HG03064 (cell line): ENCODE results near the gene NBPF15.
"Not testable (repeated sequence)": the region's sequence is repeated elsewhere in the genome, so short reads cannot be mapped to it uniquely, and the experiment has no call there.

Source experiments
- ATAC-seq: cut with Tn5 transposase; IDR thresholded peaks from one replicate; pipeline ENCODE4 v1.9.1; 2021; ENCODE audit warnings: low read depth; ENCODE audit not compliant: unreplicated experiment

The NBPF15 gene, protein sequence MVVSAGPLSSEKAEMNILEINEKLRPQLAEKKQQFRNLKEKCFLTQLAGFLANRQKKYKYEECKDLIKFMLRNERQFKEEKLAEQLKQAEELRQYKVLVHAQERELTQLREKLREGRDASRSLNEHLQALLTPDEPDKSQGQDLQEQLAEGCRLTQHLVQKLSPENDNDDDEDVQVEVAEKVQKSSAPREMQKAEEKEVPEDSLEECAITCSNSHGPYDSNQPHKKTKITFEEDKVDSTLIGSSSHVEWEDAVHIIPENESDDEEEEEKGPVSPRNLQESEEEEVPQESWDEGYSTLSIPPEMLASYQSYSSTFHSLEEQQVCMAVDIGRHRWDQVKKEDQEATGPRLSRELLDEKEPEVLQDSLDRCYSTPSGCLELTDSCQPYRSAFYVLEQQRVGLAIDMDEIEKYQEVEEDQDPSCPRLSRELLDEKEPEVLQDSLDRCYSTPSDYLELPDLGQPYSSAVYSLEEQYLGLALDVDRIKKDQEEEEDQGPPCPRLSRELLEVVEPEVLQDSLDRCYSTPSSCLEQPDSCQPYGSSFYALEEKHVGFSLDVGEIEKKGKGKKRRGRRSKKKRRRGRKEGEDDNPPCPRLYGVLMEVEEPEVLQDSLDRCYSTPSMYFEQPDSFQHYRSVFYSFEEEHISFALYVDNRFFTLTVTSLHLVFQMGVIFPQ

DNA sequence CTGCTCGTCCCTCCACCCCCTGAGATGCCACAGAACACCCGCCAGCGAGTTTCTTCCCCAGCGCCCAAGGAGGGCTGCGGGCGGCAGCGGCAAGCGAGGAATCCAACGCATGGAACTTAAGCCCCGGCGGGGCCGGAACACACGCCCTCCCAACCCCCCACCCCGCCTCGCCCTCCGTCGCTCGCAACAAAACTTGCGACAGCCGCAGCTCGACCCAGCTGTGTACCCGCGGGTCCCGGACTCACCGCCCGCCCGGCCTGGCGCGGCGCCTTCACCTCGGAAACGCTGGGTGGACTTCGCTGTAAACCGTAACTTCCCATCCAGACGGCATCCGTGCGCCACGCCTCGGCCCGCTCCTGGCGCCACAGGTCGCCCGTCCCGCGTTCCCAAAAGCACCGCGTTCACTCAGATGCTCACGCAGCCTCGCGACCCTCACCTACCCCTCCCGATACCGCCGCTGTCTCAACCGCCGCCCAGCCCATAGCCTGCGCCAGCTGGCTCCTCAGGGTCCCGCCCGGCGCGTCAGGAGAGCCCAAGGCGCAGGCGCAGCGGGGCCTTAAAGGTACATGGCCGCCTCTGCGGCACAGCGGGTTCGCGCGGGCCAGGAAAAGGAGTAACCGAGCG is at the start of gene NBPF15:
Gene NBPF15 (minus strand): TSS at position 534 of the 624 bp plus-strand sequence. CDS start 21,666 bp downstream, outside the sequence.
- ATAC-seq, result peak; percentile 95

DNA sequence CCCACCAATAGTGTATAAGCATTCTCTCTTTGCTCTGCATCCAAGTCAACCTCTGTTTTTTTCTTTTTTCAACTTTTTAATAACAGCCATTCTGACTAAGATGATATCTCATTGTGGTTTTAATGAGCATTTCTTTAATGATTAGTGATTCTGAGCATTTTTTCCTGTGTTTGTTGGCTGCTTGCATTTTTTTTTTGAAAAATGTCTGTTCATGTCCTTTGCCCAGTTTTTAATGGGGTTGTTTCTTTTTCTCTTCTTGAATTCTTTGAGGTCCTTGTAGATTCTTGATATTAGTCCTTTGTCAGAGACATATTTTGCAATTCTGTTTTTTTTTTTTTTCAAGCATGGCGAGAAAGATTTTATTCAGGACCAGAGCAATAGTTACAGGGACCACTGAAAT is 35.0 kb upstream of the NBPF15 start:
- ATAC-seq, result not testable (repeated sequence)

DNA sequence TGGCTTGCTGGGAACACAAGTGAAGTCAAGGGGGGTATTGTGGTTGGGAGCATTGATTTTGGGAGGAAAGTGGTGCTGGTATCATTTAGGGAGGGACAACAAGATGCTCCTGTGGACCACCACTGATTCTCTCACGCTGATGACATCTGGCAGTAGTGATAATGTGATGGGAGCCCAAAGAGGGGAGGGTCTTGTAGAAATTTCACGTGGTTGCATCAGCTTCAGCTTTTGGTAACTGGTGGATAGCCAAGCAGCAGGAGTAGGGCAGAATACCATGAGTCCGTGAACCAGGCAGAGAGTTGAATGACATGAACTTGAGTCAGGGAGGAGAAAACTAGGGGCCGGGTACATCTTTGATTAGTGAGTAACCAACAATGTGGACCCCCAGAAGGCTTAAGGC is 32.7 kb upstream of the NBPF15 start:
- not testable (repeated sequence) for ATAC-seq

DNA sequence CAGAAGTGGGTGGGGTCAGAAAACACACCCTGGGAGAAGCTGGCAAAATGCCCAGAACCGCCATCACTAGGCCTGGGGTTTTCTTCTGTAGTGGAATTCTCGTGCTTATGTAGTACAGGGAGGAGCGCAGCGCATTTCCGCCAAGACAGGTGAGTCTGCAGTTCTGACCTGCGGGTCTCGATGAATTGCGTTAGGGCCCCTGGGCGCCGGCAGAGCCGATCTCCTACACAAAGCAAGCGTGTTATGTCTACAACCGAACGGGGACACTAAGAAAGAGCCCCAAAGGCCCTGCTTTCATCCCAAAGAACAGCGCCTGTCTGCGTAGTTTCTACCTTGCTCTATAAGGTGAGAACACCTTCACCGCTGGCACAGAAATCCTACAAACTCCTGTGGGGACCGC is 28.9 kb upstream of the NBPF15 start:
- not testable (repeated sequence) for ATAC-seq

DNA sequence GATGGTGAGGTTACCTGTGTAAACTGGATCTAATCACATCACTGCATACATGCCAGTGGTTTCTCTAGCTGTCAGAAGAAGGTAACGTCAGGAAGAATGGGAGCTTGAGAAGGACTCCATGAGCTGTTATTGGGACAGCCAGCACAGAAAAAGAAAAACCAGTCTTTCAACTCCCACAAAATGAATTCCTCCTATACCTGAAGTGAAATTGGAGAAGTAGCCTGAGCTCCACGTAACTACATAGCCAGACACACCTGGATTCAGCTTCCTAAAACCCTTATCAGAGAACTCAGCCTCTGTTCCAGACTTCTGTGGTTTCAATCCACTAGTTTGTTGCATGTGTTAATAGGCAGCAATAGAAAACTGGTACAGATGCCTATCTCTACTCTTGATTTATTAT is 25.5 kb upstream of the NBPF15 start:
- ATAC-seq, result not testable (repeated sequence)

DNA sequence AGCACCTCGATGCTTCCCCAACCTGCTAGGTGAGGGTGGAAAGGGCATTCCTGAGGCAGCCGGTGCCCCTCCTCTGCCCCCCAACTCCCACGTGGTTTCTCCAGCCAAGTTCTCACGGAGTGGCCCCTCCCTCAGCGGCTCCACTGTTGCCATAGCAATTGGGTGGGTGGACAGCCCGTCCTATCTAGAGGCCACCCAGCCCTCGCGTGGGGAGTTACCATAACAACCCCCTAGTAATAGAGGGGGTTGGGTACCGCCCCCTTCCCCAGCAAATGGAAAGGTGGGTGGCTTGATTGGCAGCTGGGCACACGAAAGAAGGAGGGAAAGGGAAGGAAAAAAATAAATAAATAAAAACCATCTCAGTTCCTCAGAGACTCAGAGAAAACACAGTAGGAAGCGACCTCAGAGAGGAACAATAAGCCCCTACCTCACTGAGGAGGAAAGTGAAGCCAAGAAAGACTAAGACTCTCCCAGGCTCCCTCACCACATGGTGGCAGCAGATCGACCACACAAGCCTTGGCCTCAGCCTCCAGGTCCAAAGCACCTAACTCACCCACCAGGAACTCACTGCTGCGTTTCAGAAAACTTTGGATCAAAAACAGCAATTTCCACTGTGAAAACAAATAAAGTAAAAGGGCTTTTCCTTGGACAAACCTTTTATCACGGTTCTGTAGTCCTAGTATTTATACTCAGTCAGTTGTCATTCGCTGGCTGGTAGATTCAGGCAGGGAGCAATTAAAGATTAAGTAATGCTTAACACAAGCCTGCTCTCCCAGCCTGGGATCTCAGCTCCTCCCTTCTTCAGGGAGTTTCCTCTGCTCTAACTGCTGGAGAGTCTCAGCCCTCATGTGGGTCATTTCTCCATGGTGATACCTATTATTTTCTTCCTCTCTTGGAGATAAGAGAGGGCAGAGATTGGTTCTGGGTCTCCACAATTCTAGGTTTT is 23.9 kb upstream of the NBPF15 start:
- ATAC-seq, result not testable (repeated sequence)

DNA sequence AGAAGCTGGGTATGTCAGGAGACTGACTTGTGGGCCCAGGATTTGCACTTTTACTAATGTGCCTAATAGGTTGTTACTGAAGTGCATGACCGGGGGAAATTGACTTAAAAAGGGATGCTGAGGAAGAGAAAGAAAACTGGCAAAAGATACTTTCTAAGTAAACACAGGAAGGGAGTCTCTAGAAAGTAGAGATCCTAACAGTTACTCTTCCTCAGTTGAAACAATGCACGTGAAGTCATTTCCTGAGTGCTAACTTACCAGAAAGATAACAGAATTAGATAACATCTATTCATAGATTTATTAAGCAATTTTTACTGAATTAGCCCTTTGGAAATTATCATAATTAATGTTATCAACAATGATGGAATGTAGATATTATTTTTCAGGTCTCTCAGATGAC is 12.4 kb upstream of the NBPF15 start:
- ATAC-seq, result not testable (repeated sequence)

DNA sequence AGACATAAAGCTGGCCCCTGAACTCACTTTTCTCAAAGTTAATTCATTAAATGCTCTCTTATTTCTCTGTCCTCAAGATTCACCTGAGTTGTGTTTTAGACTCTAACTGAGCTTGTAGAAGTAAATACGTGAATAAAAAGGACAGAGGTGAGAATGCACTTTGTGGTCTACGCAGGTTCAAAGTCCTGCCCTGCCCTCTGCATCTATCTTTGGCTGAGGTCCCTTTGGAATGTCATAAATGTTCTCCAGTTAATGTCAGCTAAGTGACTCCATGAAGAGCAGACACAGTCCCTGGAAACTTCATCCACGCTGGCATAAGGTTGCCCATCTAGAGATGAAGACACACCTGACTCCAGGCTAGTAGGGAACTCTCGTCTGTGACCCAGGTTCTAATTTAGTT is 10.0 kb upstream of the NBPF15 start:
- not testable (repeated sequence) for ATAC-seq

DNA sequence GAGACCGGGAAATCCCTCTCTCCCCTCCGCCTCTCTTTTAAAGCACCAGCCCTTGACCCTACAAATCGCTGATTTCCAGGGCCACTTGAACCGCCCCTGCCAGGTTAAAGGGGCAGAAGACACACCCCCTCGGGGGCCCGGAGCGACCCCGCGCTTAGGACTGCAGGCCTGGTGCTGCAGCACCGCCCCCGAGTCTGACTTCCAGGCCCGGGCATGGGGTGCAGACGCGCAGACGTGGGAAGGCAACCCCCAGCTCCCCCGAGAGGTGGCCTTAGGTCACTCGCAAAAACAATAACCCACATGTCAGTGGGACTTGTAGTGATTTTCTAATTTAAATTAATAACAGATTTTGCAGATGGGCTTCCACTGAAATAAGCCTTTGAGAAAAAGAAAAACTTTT is 309 bp upstream of the NBPF15 start:
- ATAC-seq, result not testable (repeated sequence)

DNA sequence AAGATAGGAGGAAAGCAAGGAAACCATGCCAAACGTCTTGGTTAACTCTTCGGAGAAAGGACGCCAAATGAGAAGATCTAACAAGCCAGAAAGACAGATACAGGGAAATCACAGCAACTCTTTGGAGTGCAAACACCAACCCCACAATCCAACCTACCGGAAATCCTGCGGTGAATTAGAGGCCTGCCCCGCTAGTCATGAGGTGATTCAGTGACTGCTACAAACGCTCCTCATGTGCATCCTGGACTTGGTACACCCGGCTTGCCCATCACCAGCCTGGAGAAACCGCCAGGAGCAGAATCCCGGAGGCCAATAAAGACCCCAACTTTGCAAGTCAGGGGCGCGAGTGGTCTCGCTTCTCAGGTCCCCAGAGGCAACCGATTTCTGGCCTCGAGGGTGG is 783 bp downstream of the NBPF15 start:
- peak; percentile 22 for ATAC-seq

DNA sequence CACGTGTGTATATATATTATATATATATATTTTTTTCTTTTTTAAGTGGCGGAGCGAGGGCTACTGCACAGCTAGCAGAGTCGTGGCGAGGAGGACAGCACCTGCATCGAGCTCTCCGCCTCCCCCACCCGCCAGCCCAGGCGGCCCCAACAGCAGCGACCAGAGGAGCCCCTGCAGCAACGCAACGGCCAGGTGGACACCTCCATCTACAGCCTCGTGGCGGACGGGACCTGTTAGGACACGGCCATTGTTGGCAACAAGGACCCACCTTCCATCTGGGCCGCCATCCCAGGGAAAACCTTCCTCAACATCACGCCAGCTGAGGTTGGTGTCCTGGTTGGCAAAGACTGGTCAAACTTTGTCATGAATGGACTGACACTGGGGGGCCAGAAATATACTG is 19.1 kb downstream of the NBPF15 start:
- not testable (repeated sequence) for ATAC-seq

DNA sequence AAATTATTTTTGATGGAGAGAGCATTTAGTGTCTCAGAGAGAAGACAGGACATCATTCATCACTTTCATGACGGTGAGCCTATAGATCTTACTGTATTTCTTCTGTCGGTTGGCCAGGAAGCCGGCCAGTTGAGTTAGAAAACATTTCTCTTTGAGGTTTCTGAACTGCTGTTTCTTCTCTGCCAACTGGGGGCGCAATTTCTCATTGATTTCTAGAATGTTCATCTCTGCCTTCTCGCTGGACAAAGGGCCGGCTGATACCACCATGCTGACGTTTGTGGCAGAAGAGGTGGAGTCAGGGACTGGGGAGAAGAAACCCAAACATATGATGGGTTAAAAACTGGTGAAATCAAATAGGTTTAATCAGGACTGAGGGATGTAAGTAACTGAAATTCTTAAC is 21.7 kb downstream of the NBPF15 start:
- ATAC-seq, result not testable (repeated sequence)

DNA sequence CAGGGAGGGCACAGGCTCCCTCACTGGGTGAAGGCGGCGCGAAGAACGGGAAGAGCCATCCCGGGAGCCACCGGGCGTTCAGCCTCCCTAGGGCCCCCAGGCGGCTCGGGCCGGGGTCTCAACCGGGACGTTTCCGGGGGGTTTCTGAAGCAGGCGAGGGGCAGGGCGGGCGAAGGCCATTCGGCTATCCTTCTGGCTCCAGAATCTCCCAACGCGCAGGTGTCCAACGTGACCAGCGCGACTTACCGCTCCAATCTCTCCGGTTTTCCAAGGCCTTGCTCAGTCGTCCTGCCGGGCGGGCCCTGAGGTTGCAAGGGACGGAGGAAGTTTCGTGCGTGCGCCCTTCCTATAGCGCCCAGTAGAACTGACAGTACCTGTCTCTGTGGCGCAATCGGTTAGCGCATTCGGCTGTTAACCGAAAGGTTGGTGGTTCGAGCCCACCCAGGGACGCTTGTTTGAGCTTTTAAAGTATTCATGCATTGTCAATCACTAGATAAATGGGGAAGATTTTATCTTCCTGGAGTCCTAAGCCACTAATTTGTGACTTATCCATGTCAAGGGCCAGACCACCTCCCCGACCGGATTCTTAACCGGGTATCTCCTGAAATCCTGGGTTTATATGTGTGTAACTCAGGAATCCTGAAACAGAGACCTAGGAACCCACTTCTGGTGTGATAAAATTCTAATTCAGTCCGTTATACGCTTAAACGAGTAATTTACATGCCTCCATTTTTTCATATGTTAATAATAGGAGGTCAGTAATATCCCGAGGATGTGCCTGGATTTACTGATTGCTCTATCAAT is 42.4 kb downstream of the NBPF15 start:
- not testable (repeated sequence) for ATAC-seq

DNA sequence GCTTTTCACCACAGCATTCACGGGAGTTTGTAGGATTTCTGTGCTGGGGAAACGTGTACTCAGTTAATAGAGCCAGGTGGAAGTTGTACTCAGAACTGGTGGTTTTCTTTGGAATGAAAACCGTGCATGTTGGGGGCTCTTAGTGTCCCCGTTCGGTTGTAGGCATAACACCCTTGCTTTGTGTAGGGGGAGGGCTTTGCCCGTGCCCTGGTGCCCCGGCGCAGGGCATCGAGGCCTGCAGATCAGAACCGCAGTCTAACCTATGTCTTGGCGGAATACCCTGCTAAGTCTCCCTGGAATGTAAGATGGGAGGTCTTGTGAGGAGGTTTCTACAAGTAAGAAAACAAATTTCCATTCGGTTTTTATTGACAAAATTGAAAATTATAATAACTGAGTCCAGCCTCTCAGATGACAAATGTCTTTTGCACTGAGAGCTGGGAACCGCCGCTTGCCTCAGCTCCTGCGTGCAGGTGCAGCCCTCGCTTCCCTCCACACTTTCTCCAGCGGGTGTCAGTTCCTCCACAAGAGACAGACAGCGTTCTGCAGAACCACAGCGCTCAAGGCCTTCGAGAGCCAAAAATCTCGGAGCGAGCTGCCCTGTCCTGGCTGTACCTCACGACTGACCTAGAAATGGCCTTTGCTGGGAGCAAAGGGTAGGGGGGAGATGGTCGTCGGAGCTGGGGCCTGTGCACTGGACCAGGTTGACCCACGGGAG is 47.9 kb downstream of the NBPF15 start:
- peak; percentile 25 for ATAC-seq

DNA sequence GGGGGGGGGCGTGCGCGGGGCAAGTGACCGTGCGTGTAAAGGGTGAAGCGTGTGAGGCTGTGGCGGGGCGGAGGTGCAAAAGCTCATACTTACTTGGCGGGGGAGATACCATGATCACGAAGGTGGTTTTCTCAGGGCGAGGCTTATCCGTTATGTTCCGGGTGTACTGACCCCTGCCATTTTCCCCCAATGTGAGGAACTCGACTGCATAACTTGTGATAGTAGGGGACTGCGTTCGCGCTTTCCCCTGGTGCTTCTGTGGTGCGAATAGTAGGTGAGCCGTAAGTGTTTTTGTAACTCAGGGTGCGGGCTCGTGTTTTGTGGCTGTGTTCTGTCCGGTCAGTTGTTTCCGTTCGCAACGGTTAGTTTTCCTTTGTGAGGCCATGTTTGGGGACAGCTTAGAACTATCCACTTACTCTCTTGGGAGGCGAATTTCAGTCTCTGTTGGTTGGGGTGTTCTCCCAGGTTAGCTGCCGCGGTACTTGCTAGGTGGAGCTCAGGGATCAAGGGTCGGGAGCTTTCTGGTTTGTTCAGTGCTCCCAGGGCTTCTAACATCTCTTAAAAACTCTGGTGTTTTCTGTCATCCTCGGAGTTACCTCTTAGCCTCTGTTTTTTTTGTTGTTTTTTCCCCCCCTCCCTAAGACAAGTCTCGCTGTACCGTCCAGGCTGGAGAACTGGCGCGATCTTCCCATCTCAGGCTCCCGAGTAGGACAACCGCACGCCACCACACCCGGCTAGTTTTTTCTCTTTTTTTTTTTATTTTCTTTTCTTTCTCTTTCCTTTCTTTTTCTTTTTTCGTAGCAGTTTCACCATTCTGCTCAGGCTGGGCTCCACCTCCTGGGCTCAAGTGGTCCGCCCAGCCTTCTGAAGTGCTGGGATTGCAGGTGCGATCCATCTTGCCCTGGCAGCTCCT is 48.7 kb downstream of the NBPF15 start:
- ATAC-seq, result peak; percentile 73

DNA sequence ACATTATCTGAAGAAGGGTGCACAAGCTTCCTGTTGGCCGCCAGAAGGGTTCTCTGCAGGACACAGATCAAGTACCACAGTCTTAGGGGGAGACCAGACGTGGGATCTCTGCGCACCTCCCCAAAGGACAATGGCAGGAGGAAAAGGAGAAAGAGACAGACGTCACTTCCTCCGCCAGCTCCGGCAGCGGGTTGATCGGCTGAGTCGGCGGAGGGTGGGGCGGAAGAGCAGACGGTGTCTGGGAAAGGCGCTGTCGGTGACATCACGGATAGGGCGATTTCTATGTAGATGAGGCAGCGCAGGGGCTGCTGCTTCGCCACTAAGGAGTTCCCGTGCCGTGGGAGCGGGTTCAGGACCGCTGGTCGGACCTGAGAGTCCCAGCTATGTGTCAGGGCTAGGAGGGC is 49.4 kb downstream of the NBPF15 start:
- ATAC-seq, result not testable (repeated sequence)

DNA sequence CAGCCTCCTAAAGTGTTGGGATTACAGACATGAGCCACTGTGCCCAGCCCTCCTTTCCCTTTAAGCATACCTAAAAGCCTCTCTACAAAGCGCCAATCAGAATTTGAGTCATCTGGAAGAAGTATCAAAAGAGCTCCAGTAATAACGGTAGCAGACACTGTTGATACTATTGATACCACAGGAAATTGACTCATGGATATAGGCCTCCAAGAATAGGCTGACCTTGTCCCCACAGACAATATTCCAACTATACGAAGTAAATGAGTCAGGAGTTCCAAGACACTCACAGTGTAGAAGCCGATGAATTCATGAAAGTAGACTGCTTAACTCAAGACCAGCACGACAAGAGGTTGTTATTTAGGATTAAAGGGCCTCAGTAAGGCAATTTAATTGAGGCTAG is 58.7 kb downstream of the NBPF15 start:
- ATAC-seq, result not testable (repeated sequence)

DNA sequence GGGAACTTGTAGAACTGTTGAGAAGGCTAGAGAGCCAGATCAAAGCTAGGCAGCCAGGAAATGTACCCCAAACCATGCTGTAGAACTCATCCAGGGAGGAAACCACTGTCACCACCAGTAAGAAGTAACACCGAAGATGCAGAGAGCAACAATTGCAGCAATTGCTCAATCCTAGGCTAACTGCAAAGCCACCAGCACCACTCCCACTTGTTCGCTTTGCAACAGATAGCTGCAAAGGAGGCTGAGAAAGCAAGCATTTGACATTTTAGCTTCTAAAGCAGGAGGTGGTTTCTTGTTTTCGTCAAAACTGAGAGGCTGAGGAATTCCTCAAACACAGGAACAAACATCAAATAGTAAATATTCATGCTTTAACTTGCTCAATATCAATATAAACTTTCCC is 89.8 kb downstream of the NBPF15 start:
- not testable (repeated sequence) for ATAC-seq
